ENCODE measurements around the gene CTNNBIP1. TPM values are rescaled to one million over a fixed set of nuclear protein-coding genes. Genes with fewer than 3 reads are reported as not detected.

The CTNNBIP1 gene
- total and polyA plus RNA-seq, 9 of the 15 experiments (the other 6 are each of a cell fraction or from before 2014, with no cell fraction given): 0.65 to 29.2 (median 14.7) TPM

DNA sequence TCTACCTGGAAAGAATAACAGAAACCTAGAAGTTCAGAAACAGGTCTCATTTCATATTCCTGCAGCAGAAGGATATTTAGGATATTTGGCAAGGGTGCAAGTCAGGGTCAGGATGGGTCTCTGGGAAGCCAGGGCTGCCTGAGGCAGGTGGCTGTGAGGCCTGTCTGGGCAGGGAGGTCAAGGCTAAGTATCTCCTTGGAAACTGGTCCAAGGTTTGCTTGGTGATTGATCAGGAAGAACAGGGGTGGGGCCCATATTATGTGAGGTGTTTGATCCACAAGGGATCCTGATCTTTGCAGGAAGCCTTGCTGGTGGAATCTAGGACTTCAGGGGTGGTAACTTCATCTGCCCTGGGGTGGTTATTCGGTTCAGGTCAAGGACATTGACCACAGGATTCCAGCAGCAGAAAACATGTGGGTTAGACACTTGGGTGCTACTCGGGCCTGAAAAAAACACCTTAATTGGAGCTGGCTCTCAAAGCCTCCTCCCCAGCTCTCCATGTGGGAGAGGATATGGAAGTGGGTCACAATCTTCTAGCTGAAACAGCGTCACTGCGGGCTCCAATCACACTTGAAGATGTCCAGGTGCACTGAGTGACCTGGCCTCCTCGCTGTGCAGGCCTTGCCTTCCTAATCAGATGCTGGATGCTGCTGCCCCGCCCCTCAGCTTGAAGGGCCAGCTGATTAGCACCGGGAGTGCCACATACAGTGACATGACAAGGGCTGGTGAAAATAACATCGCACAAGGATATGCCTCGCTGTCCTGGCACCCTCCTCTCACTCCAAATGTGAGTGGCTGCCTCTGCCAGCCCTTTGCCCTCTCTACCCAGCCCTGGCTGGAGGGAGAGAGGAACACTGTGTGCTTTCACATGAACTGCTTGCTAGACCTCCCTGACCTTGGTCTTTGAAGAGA, 8.7 kb downstream of the CTNNBIP1 start (continued):
- TF ChIP-seq TEAD1 (CRISPR knock-in tag; IDR thresholded peaks at IDR 0.05): no peak
- no peak for TF ChIP-seq KAT2B (IDR thresholded peaks at IDR 0.05; ENCODE audit: low read depth, low read length)
- TF ChIP-seq, protein P1, sequence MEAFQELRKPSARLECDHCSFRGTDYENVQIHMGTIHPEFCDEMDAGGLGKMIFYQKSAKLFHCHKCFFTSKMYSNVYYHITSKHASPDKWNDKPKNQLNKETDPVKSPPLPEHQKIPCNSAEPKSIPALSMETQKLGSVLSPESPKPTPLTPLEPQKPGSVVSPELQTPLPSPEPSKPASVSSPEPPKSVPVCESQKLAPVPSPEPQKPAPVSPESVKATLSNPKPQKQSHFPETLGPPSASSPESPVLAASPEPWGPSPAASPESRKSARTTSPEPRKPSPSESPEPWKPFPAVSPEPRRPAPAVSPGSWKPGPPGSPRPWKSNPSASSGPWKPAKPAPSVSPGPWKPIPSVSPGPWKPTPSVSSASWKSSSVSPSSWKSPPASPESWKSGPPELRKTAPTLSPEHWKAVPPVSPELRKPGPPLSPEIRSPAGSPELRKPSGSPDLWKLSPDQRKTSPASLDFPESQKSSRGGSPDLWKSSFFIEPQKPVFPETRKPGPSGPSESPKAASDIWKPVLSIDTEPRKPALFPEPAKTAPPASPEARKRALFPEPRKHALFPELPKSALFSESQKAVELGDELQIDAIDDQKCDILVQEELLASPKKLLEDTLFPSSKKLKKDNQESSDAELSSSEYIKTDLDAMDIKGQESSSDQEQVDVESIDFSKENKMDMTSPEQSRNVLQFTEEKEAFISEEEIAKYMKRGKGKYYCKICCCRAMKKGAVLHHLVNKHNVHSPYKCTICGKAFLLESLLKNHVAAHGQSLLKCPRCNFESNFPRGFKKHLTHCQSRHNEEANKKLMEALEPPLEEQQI (IDR thresholded peaks at IDR 0.05): no peak
- TF ChIP-seq TFAM (CRISPR knock-in tag; conservative IDR thresholded peaks at IDR 0.05): no peak
- TF ChIP-seq MTA3 (IDR thresholded peaks at IDR 0.05; ENCODE audit: borderline replicate concordance): 0 out of 2 replicates have a peak, but pooled peaks have one; percentile 20
- TF ChIP-seq, protein P2, sequence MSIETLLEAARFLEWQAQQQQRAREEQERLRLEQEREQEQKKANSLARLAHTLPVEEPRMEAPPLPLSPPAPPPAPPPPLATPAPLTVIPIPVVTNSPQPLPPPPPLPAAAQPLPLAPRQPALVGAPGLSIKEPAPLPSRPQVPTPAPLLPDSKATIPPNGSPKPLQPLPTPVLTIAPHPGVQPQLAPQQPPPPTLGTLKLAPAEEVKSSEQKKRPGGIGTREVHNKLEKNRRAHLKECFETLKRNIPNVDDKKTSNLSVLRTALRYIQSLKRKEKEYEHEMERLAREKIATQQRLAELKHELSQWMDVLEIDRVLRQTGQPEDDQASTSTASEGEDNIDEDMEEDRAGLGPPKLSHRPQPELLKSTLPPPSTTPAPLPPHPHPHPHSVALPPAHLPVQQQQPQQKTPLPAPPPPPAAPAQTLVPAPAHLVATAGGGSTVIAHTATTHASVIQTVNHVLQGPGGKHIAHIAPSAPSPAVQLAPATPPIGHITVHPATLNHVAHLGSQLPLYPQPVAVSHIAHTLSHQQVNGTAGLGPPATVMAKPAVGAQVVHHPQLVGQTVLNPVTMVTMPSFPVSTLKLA (conservative IDR thresholded peaks at IDR 0.05): 0 out of 4 replicates have a peak, but pooled peaks of 1 of the 2 experiments have one; percentile 29
- TF ChIP-seq CTBP1 (IDR thresholded peaks at IDR 0.05; ENCODE audit: borderline replicate concordance): peak; percentile 88
- TF ChIP-seq RHOXF2B (CRISPR knock-in tag; conservative IDR thresholded peaks at IDR 0.05): no peak
- TF ChIP-seq ELF2 (CRISPR knock-in tag; IDR thresholded peaks at IDR 0.05): no peak
- peak; percentile 60; the same call in 1 of the 2 replicates for TF ChIP-seq HDGF (IDR thresholded peaks at IDR 0.05)
- no peak for TF ChIP-seq ZNF444 (CRISPR knock-in tag; IDR thresholded peaks at IDR 0.05)
- no peak for TF ChIP-seq ZFX (CRISPR knock-in tag; IDR thresholded peaks at IDR 0.05)
- no peak; the same call in 1 of the 2 replicates for TF ChIP-seq ARID1B (IDR thresholded peaks at IDR 0.05)
- no peak for TF ChIP-seq SMC3 (conservative IDR thresholded peaks at IDR 0.05; ENCODE audit: insufficient read depth, low read depth, low read length)
- TF ChIP-seq, protein P3, sequence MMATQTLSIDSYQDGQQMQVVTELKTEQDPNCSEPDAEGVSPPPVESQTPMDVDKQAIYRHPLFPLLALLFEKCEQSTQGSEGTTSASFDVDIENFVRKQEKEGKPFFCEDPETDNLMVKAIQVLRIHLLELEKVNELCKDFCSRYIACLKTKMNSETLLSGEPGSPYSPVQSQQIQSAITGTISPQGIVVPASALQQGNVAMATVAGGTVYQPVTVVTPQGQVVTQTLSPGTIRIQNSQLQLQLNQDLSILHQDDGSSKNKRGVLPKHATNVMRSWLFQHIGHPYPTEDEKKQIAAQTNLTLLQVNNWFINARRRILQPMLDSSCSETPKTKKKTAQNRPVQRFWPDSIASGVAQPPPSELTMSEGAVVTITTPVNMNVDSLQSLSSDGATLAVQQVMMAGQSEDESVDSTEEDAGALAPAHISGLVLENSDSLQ (IDR thresholded peaks at IDR 0.05): peak; percentile 71; the same call in 1 of the 2 replicates
- TF ChIP-seq COPS2 (conservative IDR thresholded peaks at IDR 0.05): no peak
- peak in 1 of 2 experiments; percentile 86; a peak in 2 of 4 replicates for TF ChIP-seq RCOR1 (IDR thresholded peaks at IDR 0.05; ENCODE audit: borderline replicate concordance in 1 of 2, low read depth in 2 of 2, low read length in 2 of 2)
- TF ChIP-seq, protein P4, sequence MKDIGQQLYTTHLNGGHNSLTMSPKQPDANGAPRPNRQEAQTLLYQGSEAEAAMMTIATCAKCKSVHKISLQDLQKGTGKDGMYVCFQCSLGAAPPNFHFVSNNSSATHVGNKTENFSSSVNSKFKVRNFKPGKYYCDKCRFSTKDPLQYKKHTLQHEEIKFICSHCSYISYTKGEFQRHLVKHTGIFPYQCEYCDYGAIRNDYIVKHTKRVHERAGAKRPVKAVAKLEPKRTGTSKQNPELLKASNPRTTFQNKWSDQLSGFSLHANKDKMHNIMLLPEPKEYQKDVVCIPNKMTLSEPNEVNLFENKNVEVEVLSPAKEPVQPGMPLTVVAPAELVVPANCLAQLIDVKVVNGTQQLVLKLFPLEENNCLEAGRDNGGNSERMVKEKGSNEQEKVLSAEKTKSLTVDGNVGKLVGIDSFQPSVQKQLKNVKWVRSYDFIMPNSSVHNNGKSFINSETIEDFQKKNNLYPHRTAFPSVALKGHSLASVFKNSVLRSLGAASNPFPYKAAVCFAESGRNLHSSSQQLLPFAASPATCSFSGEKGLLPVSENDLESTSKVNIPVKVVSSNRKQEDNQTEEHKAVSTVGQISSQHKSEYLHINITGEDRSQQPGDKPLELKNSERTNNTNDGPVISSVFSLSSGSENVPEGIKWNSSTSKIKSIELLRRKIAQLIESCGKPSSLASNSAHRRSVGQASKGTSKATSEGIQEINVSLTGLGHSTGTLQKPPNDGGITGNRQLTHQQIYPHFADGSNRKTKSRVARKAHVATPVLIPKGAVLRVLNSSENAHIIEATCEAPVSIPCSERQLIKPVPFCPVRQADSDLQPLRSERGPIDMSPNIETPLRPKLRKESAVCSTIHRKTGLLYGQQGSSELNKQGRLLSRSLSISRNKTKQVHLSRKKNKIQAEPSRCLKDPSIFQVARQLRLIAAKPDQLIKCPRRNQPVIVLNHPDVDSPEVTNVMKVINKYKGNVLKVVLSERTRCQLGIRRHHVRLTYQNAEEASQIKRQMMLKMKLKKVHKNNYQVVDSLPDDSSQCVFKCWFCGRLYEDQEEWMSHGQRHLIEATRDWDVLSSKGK (CRISPR knock-in tag; IDR thresholded peaks at IDR 0.05): no peak
